Activated CD4-positive, alpha-beta T cell treated with anti-CD3 and anti-CD28 coated beads, Interleukin-2, amount 10 ng/mL, durations not matched to agents 7 days and 5 days (primary cell): ENCODE data around the gene PTPRR. TPM values are rescaled to one million over a fixed set of nuclear protein-coding genes. Genes with fewer than 3 reads are reported as not detected.
A peak's percentile ranks its signal among the peaks of the same experiment; 100 is the strongest.

Source experiments
- CTCF ChIA-PET: fragments of 350-600 bp; sonication (Branson Sonifier 250); formaldehyde crosslinking; loops from one replicate; lab custom pipeline; 2021; ENCODE audit warnings: antibody characterized with exemption; lab: Charles Lee
- POLR2A ChIA-PET: fragments of 350-600 bp; sonication (Branson Sonifier 250); formaldehyde crosslinking; loops from one replicate; lab custom pipeline; 2021; ENCODE audit warnings: antibody characterized with exemption; lab: Charles Lee
- DNase-seq: peaks from one replicate; pipeline ENCODE4 v3.0.0-alpha.2; 2020
- H3K27ac Mint-ChIP-seq: one replicate; pipeline ENCODE4 v1.8.0; 2021; ENCODE audit warnings: mild to moderate bottlenecking, moderate library complexity, mixed read lengths
- H3K27me3 Mint-ChIP-seq: one replicate; pipeline ENCODE4 v1.8.0; 2021; ENCODE audit warnings: mixed read lengths
- H3K36me3 Mint-ChIP-seq: one replicate; pipeline ENCODE4 v1.8.0; 2021; ENCODE audit warnings: low read depth, mixed read lengths
- H3K4me1 Mint-ChIP-seq: one replicate; pipeline ENCODE4 v1.8.0; 2021; ENCODE audit warnings: mixed read lengths
- H3K4me3 Mint-ChIP-seq: one replicate; pipeline ENCODE4 v1.8.0; 2021; ENCODE audit warnings: mild to moderate bottlenecking, moderate library complexity, mixed read lengths
- H3K9me3 Mint-ChIP-seq: one replicate; pipeline ENCODE4 v1.8.0; 2021; ENCODE audit warnings: mixed read lengths
- total RNA-seq, 2 experiments: library from RNA; stranded (reverse); gene quantifications; one replicate each; pipeline ENCODE4 v1.2.3, GENCODE V29; 2021

Gene PTPRR
- total RNA-seq, 2 experiments from 2014 or later, result not detected

DNA sequence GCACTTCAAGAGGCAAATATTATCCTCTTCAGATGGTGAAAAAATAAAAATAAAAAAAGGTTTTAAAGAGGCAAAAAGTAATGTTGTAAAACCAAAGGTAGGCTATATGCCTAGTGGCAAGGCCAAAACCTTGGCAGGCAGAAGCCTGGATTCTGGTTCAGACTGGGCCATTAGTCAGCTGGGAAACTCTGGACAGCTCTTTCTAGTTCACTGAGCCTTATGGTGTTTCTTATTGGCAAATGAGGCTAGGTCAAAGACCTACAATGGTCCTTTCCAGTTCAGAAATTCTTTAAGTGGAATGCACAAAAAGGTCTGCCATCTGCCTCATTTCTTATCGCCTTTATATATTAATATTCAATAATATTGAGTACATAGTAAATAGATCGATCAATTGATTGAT lies 327.9 kb downstream of the PTPRR start:
- Mint-ChIP-seq H3K36me3 (no peaks in the 10 kb centered on the region), H3K4me3 (no peak overlapping the region), H3K27ac (no peak overlapping the region), H3K9me3 (no peaks in the 10 kb centered on the region), H3K4me1 (no peaks in the 10 kb centered on the region), H3K27me3 (peaks cover 12% of the 10 kb centered on the region)
- POLR2A ChIA-PET, result no interaction called here
- no peak for DNase-seq
- CTCF ChIA-PET, result no interaction called here

DNA sequence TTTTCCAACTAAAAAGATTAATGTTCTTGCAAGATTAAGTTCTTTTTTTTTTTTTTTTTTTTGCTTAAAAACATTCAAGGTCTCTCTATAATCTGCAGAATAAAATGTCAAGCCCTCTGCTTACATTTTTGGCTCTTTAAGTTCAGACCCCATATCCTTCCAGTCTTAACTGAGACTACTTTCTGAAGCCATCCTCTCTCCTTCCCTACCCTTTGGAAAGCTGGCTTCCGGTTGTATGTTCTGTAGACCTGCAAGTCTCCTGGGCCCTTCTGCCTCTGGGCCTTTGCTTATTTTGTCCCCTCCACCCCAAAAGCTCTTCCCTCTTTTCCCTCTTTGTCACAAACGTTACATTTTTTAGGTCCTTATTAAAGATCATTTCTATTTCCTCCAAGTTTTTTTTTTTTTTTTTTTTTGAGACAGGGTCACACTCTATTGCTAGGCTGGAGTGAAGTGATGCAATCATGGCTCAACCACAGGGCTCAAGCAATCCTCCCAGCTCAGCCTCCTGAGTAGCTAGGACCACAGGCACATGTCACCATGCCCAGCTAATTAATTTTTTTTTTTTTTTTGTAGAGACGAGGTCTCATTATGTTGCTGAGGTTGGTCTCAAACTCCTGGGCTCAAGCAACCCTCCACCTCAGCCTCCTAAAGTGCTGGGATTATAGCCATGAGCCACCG lies 329.9 kb downstream of the PTPRR start:
- H3K36me3 Mint-ChIP-seq, result no peaks in the 10 kb centered on the region
- no peak for DNase-seq
- H3K27ac Mint-ChIP-seq, result no peak overlapping the region
- ChIA-PET CTCF (interaction anchor here (0.6 to 0.9 kb wide), 4 partner anchors 100 to 714 kb away, joined by 3 to 4 read pairs (median 3); no protein-coding TSS in a partner anchor), POLR2A (no interaction called here)
- H3K4me1 Mint-ChIP-seq, result no peaks in the 10 kb centered on the region
- H3K27me3 Mint-ChIP-seq, result peaks cover 17% of the 10 kb centered on the region
- no peaks in the 10 kb centered on the region for H3K9me3 Mint-ChIP-seq
- no peak overlapping the region for H3K4me3 Mint-ChIP-seq

DNA sequence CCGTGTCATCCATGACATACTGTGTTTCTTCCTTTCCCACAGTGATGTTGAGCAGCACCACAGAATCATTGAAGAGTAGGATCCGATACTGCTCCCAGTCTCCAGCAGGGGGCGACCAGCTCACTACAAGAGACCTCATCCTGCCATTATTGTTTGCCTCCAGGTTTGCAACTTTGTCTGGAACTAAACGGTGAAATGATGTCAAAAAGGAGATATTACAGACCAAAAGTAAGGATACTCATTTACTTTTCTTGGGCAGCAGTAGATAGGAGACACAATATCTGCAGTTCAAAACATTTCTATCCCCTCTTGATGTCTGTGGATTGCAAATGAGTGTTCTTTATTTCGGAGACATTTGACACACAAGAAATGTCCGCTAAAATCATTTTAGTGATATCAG lies 330.5 kb downstream of the PTPRR start:
- peak; percentile 71 for DNase-seq
- no peak overlapping the region for H3K27ac Mint-ChIP-seq
- POLR2A ChIA-PET, result no interaction called here
- no peak overlapping the region for H3K4me3 Mint-ChIP-seq
- CTCF ChIA-PET, result no interaction called here
- no peaks in the 10 kb centered on the region for H3K9me3 Mint-ChIP-seq
- H3K4me1 Mint-ChIP-seq, result no peaks in the 10 kb centered on the region
- H3K36me3 Mint-ChIP-seq, result no peaks in the 10 kb centered on the region
- peaks cover 16% of the 10 kb centered on the region for H3K27me3 Mint-ChIP-seq

Other genes with a start within 250 kb of the PTPRR start
- not detected for gene TSPAN8, start 237.3 kb upstream of the PTPRR start, total RNA-seq